K562 (cell line): ENCODE data around the gene ZDHHC8. TPM values are rescaled to one million over a fixed set of nuclear protein-coding genes. Genes with fewer than 3 reads are reported as not detected.
A peak's percentile ranks its signal among the peaks of the same experiment; 100 is the strongest.

Experiments used
- ATAC-seq: fragments of 200-7000 bp; cut with Tn5 transposase; 3 replicates; pipeline ENCODE4 v1.9.1; 2020; ENCODE audit warnings: moderate library complexity
- BruUV-seq: library from RNA; stranded (reverse); fragments of 400-500 nt; replicated peaks from 2 replicates; lab custom pipeline; 2021; lab: Mats Ljungman, UMichigan
- CTCF ChIA-PET: fragments of 300-600 bp; formaldehyde crosslinking; extraction: SDS; loops from one replicate; lab custom pipeline; 2021; ENCODE audit warnings: low intra/inter-chr PET ratio; lab: Yijun Ruan, JAX
- POLR2A ChIA-PET: fragments of 300-600, 350-650 bp; sonication (Branson Sonifier 250); formaldehyde crosslinking; extraction: SDS; loops from one replicate; lab custom pipeline; 2021; ENCODE audit warnings: antibody characterized with exemption, inconsistent platforms; lab: Yijun Ruan, JAX
- DNase-seq, 4 experiments: peaks; one replicate each; pipeline versions ENCODE4 v3.0.0 to v3.0.0-alpha.2; 2011 to 2018; ENCODE audit warnings: low spot score in 3 of 4, mixed read lengths in 3 of 4; ENCODE audit errors: extremely low read depth in 1 of 4
- FAIRE-seq: peaks from 2 replicates; lab custom pipeline; 2011; peaks lifted over from hg19 to GRCh38; lab: Jason Lieb, UNC
- H2AFZ ChIP-seq: 2 replicates; pipeline ENCODE4 v1.6.0; 2011; ENCODE audit warnings: low read depth, low read length, control low read depth, inconsistent platforms
- H3K27ac ChIP-seq: fragments of 200-600 bp; 3 replicates; pipeline ENCODE4 v1.8.0; 2011; ENCODE audit warnings: low read depth, mild to moderate bottlenecking, control low read depth, inconsistent platforms, low read length, moderate library complexity, mixed read lengths; ENCODE audit errors: extremely low read depth
- H3K27me3 ChIP-seq, 2 experiments: fragments of 300-600 bp in 1 of 2; 2 replicates in 1 of 2; 3 replicates in 1 of 2; pipeline versions ENCODE4 v1.6.0 to v1.8.0; 2011; ENCODE audit warnings: inconsistent platforms in 2 of 2, low read length in 2 of 2, mild to moderate bottlenecking in 1 of 2, mixed read lengths in 1 of 2, moderate library complexity in 1 of 2; ENCODE audit not compliant: control insufficient read depth in 2 of 2, insufficient read depth in 2 of 2
- H3K36me3 ChIP-seq: fragments of 300-600 bp; 3 replicates; pipeline ENCODE4 v1.8.0; 2011; ENCODE audit warnings: mild to moderate bottlenecking, low read length, inconsistent platforms; ENCODE audit not compliant: control insufficient read depth, insufficient read depth
- H3K4me1 ChIP-seq, 2 experiments: fragments of 200-600 bp in 1 of 2; replicated peaks in 1 of 2; 2 replicates in 1 of 2; 3 replicates in 1 of 2; pipeline versions ENCODE4 v1.5.1 to v1.8.0; 2011; ENCODE audit warnings: inconsistent platforms in 2 of 2, low read length in 2 of 2, mild to moderate bottlenecking in 1 of 2, mixed read lengths in 1 of 2, moderate library complexity in 1 of 2; ENCODE audit not compliant: control insufficient read depth in 2 of 2, insufficient read depth in 2 of 2
- H3K4me2 ChIP-seq: 2 replicates; pipeline ENCODE4 v1.6.1; 2011; ENCODE audit warnings: low read length, control low read depth, inconsistent platforms, mixed read lengths; ENCODE audit not compliant: insufficient read depth
- H3K4me3 ChIP-seq: fragments of 200-600 bp; sonication (generic), shearing (Covaris generic); 2 replicates; pipeline ENCODE4 v1.5.1; 2016; ENCODE audit warnings: control low read depth, inconsistent platforms
- H3K79me2 ChIP-seq: fragments of 200-600 bp; 3 replicates; pipeline ENCODE4 v1.8.0; 2011; ENCODE audit warnings: low read length, inconsistent platforms; ENCODE audit not compliant: control insufficient read depth, insufficient read depth
- H3K9ac ChIP-seq, 2 experiments: 2 replicates each; pipeline versions ENCODE4 v1.6.0 to v1.6.1; 2011; ENCODE audit warnings: low read depth in 2 of 2, low read length in 2 of 2, control low read depth in 1 of 2, inconsistent platforms in 1 of 2, mild to moderate bottlenecking in 1 of 2, mixed read lengths in 1 of 2; ENCODE audit not compliant: insufficient read depth in 1 of 2
- H3K9me1 ChIP-seq: one replicate; pipeline ENCODE4 v1.6.0; 2011; ENCODE audit warnings: inconsistent platforms, mild to moderate bottlenecking, low read length, moderate library complexity; ENCODE audit not compliant: control insufficient read depth, insufficient read depth
- H3K9me3 ChIP-seq: replicated peaks from 2 replicates; pipeline ENCODE4 v1.5.1; 2011; ENCODE audit warnings: low read depth, low read length, inconsistent platforms; ENCODE audit not compliant: control insufficient read depth, insufficient read depth
- H4K20me1 ChIP-seq: replicated peaks from 2 replicates; pipeline ENCODE4 v1.6.1; 2011; ENCODE audit warnings: low read length, inconsistent platforms, mixed read lengths; ENCODE audit not compliant: control insufficient read depth, insufficient read depth
- CBX2 ChIP-seq: fragments of 200-600 bp; sonication (generic); IDR thresholded peaks from one replicate; pipeline ENCODE4 v1.6.1; 2012; ENCODE audit warnings: mild to moderate bottlenecking, low read length, inconsistent platforms; ENCODE audit not compliant: insufficient read depth, poor library complexity, severe bottlenecking
- E2F4 ChIP-seq: sonication (generic); formaldehyde crosslinking; IDR thresholded peaks from 2 replicates; pipeline ENCODE4 v1.8.0; 2022; ENCODE audit warnings: mild to moderate bottlenecking, low read depth, missing genetic modification reagents
- HNRNPUL1 ChIP-seq: fragments of 200-400 bp; formaldehyde crosslinking; IDR thresholded peaks from 2 replicates; pipeline ENCODE4 v1.6.1; 2017; ENCODE audit warnings: low read length
- KDM4B ChIP-seq, 2 experiments: fragments of 450-650 bp in 1 of 2; sonication (generic) in 1 of 2; IDR thresholded peaks; 2 replicates each; pipeline ENCODE4 v1.6.1; 2016 to 2017; ENCODE audit warnings: borderline replicate concordance in 2 of 2, antibody characterized with exemption in 1 of 2, low read depth in 1 of 2, mild to moderate bottlenecking in 1 of 2
- KDM5B ChIP-seq: fragments of 200-600 bp; sonication (generic); IDR thresholded peaks from 2 replicates; pipeline ENCODE4 v1.6.1; 2012; ENCODE audit warnings: low read depth, mild to moderate bottlenecking, moderate library complexity, low read length, control low read depth, inconsistent platforms; ENCODE audit not compliant: insufficient replicate concordance
- MAFF ChIP-seq: IDR thresholded peaks from 2 replicates; pipeline ENCODE4 v1.6.1; 2012; ENCODE audit warnings: low read length, improper control_type of control experiment
- MEF2A ChIP-seq: IDR thresholded peaks from 2 replicates; pipeline ENCODE4 v1.6.1; 2011; ENCODE audit warnings: low read depth, mild to moderate bottlenecking, low read length, moderate library complexity; ENCODE audit not compliant: control insufficient read depth
- POLR3G ChIP-seq: IDR thresholded peaks from 2 replicates; pipeline ENCODE4 v1.6.1; 2011; ENCODE audit not compliant: insufficient read length, insufficient replicate concordance; ENCODE audit errors: extremely low read depth
- TCF7 ChIP-seq: sonication (generic); IDR thresholded peaks from 2 replicates; pipeline ENCODE4 v1.6.1; 2016; ENCODE audit warnings: antibody characterized with exemption, borderline replicate concordance
- ZBTB26 ChIP-seq: fragments of 450-650 bp; formaldehyde crosslinking; IDR thresholded peaks from 2 replicates; pipeline ENCODE4 v1.4.0; 2022; ENCODE audit warnings: missing genetic modification characterization
- ZFX ChIP-seq: sonication (generic); formaldehyde crosslinking; IDR thresholded peaks from 2 replicates; pipeline ENCODE4 v1.8.0; 2022; ENCODE audit warnings: mild to moderate bottlenecking, missing genetic modification reagents, moderate library complexity
- ZKSCAN1 ChIP-seq: fragments of 150-350 bp; IDR thresholded peaks from 2 replicates; pipeline ENCODE4 v1.6.1; 2016; ENCODE audit warnings: low read depth, low read length
- ZNF77 ChIP-seq: fragments of 250-450 bp; sonication (Bioruptor Pico); IDR thresholded peaks from 2 replicates; pipeline ENCODE4 v1.5.0; 2020
- WGBS: fragments of 100-300 bp; shearing (Covaris generic); methylation state at CpG from one replicate; pipeline ENCODE4 v1.1.6; 2016; ENCODE audit warnings: low coverage, mixed read lengths; ENCODE audit not compliant: insufficient coverage; ENCODE audit errors: missing lambda C conversion rate; 5-methylcytosine and 5-hydroxymethylcytosine counted together
- in situ Hi-C: fragments of 300-500 bp; cut with MboI; formaldehyde crosslinking; loops from 4 replicates; pipeline ENCODE4 v1.15.0; 2018; ENCODE audit warnings: inconsistent platforms, mixed read lengths
- intact Hi-C: fragments of 100-400 bp; cut with micrococcal nuclease; formaldehyde crosslinking; loops from 2 replicates; pipeline ENCODE4 v1.14.2; 2022
- polyA plus RNA-seq, 8 experiments: library from polyadenylated mRNA; depleted of rRNA in 4 of 8; stranded (reverse) in 5 of 8; unstranded in 3 of 8; fragments of >200 nt; fragmentation: Nextera tagmentation in 2 of 8; fragmentation: Illumina TruSeq in 1 of 8; extraction: Ambion mirVana in 2 of 8; extraction: Trizol in 1 of 8; gene quantifications; 2 replicates each; pipeline versions ENCODE4 v1.2.1 to v1.2.3, GENCODE V29; 2011 to 2014; ENCODE audit warnings: inconsistent platforms in 1 of 8, missing spikeins in 1 of 8
- total RNA-seq, 7 experiments: library from RNA; depleted of rRNA in 6 of 7; stranded (reverse); fragments of >200 nt in 6 of 7; fragmentation: Illumina TruSeq in 2 of 7; extraction: Trizol in 2 of 7; gene quantifications; 2 replicates each; pipeline versions ENCODE4 v1.2.1 to v1.2.3, GENCODE V29; 2011 to 2021; ENCODE audit warnings: low replicate concordance in 1 of 7
- TF ChIP-seq, protein P1 (sequence below): fragments of 450-650 bp; IDR thresholded peaks from 2 replicates; pipeline ENCODE4 v1.6.1; 2016
- TF ChIP-seq, protein P2 (sequence below), 2 experiments: IDR thresholded peaks; 2 replicates each; pipeline ENCODE4 v1.6.1; 2012; ENCODE audit warnings: improper control_type of control experiment in 2 of 2, low read depth in 2 of 2, low read length in 2 of 2, borderline replicate concordance in 1 of 2

The ZDHHC8 gene
- total and polyA plus RNA-seq, 9 of the 15 experiments (the other 6 are each of a cell fraction or from before 2014, with no cell fraction given), result 0.04 to 109 (median 16.4) TPM

DNA sequence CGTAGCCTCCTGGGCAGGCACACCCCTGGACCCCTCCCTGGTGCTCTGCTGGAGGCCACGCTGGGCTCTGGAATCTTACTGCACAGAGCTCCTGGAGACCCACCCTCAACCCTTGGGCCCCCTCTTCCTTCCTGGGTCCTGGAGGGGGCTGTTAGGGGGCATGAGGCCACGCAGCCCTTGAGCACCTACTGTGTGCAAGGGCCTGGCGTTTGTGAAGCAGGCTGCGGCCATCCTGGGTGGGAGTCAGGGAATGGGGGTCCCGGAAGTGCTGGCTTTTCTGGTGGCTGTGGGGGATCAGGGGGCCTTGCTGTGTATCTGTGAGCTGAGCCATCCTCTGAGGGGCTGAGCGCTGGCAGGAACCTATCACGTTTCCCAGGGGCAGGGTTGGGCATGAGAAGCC lies 60.2 kb downstream of the ZDHHC8 start:
- Histone ChIP-seq H3K4me1 (peaks cover 0 to 57% of the 10 kb centered on the region in 2 experiments; a peak in 2 of 5 replicates), H3K9ac (peak overlapping the region in 1 of 2 experiments; percentile 31; a peak in 2 of 4 replicates), H3K9me3 (no peaks in the 10 kb centered on the region), H3K9me1 (peaks cover 3% of the 10 kb centered on the region), H2AFZ (no peak overlapping the region), H3K27me3 (peaks cover 60 to 82% of the 10 kb centered on the region in 2 experiments), H3K27ac (no peak overlapping the region), H3K36me3 (no peaks in the 10 kb centered on the region), H3K4me2 (no peak overlapping the region), H3K4me3 (no peak overlapping the region), H3K79me2 (no peaks in the 10 kb centered on the region), H4K20me1 (peaks cover 32% of the 10 kb centered on the region)
- ATAC-seq, result peak; percentile 29
- in situ Hi-C loops (no loop called here), intact Hi-C loops (loop anchor here (5.0 kb wide), 1 partner anchor 35 kb away; no protein-coding TSS in a partner anchor)
- POLR2A ChIA-PET, result interaction anchor here (0.6 to 1.8 kb wide), 12 partner anchors 9 to 665 kb away, joined by 3 to 12 read pairs (median 3); no protein-coding TSS in a partner anchor
- CTCF ChIA-PET, result no interaction called here
- DNase-seq, result no peak
- BruUV-seq, result no TSS peak
- 4% methylated on average over 8 of the region's 8 CpGs for WGBS
- FAIRE-seq, result no peak
- TF ChIP-seq KDM4B (IDR thresholded peaks at IDR 0.05; ENCODE audit: borderline replicate concordance in 2 of 2, low read depth in 1 of 2) (no peak), E2F4 (CRISPR knock-in tag) (0 out of 2 replicates have a peak, but pooled peaks have one; percentile 43), HNRNPUL1 (no peak), KDM5B (no peak), CBX2 (peak; percentile 1), ZBTB26 (CRISPR knock-in tag) (no peak), ZFX (CRISPR knock-in tag) (peak; percentile 24; the same call in 1 of the 2 replicates), MAFF (no peak), ZNF77 (no peak), ZKSCAN1 (peak; percentile 93), POLR3G (no peak), MEF2A (no peak), TCF7 (no peak)
- TF ChIP-seq, protein P1, sequence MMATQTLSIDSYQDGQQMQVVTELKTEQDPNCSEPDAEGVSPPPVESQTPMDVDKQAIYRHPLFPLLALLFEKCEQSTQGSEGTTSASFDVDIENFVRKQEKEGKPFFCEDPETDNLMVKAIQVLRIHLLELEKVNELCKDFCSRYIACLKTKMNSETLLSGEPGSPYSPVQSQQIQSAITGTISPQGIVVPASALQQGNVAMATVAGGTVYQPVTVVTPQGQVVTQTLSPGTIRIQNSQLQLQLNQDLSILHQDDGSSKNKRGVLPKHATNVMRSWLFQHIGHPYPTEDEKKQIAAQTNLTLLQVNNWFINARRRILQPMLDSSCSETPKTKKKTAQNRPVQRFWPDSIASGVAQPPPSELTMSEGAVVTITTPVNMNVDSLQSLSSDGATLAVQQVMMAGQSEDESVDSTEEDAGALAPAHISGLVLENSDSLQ, result no peak
- TF ChIP-seq, protein P2, sequence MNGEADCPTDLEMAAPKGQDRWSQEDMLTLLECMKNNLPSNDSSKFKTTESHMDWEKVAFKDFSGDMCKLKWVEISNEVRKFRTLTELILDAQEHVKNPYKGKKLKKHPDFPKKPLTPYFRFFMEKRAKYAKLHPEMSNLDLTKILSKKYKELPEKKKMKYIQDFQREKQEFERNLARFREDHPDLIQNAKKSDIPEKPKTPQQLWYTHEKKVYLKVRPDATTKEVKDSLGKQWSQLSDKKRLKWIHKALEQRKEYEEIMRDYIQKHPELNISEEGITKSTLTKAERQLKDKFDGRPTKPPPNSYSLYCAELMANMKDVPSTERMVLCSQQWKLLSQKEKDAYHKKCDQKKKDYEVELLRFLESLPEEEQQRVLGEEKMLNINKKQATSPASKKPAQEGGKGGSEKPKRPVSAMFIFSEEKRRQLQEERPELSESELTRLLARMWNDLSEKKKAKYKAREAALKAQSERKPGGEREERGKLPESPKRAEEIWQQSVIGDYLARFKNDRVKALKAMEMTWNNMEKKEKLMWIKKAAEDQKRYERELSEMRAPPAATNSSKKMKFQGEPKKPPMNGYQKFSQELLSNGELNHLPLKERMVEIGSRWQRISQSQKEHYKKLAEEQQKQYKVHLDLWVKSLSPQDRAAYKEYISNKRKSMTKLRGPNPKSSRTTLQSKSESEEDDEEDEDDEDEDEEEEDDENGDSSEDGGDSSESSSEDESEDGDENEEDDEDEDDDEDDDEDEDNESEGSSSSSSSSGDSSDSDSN (IDR thresholded peaks at IDR 0.05; ENCODE audit: borderline replicate concordance in 1 of 2, low read depth in 2 of 2, low read length in 2 of 2), result no peak
